Measurements from ENCODE around the gene KHSRP.

GRCh38 chr19:6452899-6453298, 28.3 kb upstream of the KHSRP start:
- TF ChIP-seq CCDC6 (CRISPR knock-in tag; IDR thresholded peaks at IDR 0.05): no peak
- TF ChIP-seq TAF15 (IDR thresholded peaks at IDR 0.05; ENCODE audit: low read depth, low read length, poor library complexity, severe bottlenecking): no peak
- no peak for TF ChIP-seq PBX3 (CRISPR knock-in tag; IDR thresholded peaks at IDR 0.05; ENCODE audit: borderline replicate concordance)
- no peak for TF ChIP-seq ZNF510 (CRISPR knock-in tag; IDR thresholded peaks at IDR 0.05; ENCODE audit: low read depth)
- no peak for TF ChIP-seq ZBTB7A (CRISPR knock-in tag; IDR thresholded peaks at IDR 0.05)
- TF ChIP-seq TAF1 (CRISPR knock-in tag; IDR thresholded peaks at IDR 0.05): no peak
